ENCODE measurements around the gene DYNC1I1.

DNA sequence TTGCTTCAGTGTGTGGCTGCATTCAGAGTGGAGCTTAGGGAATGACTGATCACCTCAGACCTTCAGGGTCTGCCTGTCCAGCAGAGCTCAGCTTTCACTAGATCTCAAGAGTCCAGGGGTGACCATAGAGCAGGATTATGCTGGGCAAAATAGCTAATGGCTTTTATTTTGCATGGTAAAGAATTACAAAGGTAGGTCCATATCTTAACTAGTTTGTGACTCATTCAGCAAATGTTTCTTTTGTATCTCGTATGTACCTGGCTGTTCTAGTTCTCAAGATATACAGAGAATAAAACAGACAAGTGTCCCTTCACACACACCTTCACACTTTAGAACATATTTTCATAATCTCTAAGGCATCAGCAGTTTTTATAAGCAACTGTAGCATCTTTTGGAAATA, 180.5 kb downstream of the DYNC1I1 start:
- TF ChIP-seq, protein P1, sequence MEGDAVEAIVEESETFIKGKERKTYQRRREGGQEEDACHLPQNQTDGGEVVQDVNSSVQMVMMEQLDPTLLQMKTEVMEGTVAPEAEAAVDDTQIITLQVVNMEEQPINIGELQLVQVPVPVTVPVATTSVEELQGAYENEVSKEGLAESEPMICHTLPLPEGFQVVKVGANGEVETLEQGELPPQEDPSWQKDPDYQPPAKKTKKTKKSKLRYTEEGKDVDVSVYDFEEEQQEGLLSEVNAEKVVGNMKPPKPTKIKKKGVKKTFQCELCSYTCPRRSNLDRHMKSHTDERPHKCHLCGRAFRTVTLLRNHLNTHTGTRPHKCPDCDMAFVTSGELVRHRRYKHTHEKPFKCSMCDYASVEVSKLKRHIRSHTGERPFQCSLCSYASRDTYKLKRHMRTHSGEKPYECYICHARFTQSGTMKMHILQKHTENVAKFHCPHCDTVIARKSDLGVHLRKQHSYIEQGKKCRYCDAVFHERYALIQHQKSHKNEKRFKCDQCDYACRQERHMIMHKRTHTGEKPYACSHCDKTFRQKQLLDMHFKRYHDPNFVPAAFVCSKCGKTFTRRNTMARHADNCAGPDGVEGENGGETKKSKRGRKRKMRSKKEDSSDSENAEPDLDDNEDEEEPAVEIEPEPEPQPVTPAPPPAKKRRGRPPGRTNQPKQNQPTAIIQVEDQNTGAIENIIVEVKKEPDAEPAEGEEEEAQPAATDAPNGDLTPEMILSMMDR (conservative IDR thresholded peaks at IDR 0.05; ENCODE audit: low read length) = no peak
- TF ChIP-seq EZH2phosphoT487 (IDR thresholded peaks at IDR 0.05; ENCODE audit: borderline replicate concordance) = no peak

All from Loucy (cell line).